Measurements from ENCODE around the gene LIPC. TPM values are rescaled to one million over a fixed set of nuclear protein-coding genes. Genes with fewer than 3 reads are reported as not detected.

Gene LIPC
- total and polyA plus RNA-seq, 12 donors: 0.22 to 1.3 (median 0.42) TPM; not detected in 1

DNA sequence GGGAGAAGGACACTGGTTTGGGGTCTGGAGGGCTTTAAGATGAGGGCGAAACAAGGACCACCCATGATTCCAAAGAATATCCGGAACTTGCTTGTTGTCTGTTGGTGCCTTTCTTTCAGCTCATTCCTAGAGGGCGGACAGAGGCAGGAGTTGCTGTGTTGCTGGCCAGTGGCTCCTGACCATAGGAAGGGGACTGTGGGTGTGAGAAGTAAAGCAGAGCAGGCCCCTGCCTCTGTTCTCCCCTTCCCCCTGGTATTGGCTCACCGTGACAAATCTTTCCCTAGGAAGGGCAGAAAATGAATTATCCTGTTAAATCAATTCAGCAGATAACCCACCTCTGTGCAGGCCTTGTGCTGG is 89.1 kb downstream of the LIPC start:
- no peaks in the 10 kb centered on the region for H3K27me3 ChIP-seq
- H3K36me3 ChIP-seq: no peaks in the 10 kb centered on the region
- DNase-seq (no peak), ATAC-seq (peak in 2 of 8 donors; percentile 18 to 25)
- TF ChIP-seq, protein P1, sequence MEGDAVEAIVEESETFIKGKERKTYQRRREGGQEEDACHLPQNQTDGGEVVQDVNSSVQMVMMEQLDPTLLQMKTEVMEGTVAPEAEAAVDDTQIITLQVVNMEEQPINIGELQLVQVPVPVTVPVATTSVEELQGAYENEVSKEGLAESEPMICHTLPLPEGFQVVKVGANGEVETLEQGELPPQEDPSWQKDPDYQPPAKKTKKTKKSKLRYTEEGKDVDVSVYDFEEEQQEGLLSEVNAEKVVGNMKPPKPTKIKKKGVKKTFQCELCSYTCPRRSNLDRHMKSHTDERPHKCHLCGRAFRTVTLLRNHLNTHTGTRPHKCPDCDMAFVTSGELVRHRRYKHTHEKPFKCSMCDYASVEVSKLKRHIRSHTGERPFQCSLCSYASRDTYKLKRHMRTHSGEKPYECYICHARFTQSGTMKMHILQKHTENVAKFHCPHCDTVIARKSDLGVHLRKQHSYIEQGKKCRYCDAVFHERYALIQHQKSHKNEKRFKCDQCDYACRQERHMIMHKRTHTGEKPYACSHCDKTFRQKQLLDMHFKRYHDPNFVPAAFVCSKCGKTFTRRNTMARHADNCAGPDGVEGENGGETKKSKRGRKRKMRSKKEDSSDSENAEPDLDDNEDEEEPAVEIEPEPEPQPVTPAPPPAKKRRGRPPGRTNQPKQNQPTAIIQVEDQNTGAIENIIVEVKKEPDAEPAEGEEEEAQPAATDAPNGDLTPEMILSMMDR (IDR thresholded peaks at IDR 0.05): no peak
- 61 to 77% methylated on average over 4 of the region's 4 CpGs for WGBS, 2 donors
- no peaks in the 10 kb centered on the region for H3K9me3 ChIP-seq
- intact Hi-C loops (cut with DNase I): loop anchor here in 2 of 10 donors (10.0 kb wide), 2 partner anchors 76 to 276 kb away; no protein-coding TSS in a partner anchor
- no peak overlapping the region for H3K4me3 ChIP-seq
- peaks cover 0 to 93% (median 40%) of the 10 kb centered on the region in 9 donors for H3K4me1 ChIP-seq
- peak overlapping the region in 7 of 10 donors; percentile 5 to 72 (median 45) for H3K27ac ChIP-seq

DNA sequence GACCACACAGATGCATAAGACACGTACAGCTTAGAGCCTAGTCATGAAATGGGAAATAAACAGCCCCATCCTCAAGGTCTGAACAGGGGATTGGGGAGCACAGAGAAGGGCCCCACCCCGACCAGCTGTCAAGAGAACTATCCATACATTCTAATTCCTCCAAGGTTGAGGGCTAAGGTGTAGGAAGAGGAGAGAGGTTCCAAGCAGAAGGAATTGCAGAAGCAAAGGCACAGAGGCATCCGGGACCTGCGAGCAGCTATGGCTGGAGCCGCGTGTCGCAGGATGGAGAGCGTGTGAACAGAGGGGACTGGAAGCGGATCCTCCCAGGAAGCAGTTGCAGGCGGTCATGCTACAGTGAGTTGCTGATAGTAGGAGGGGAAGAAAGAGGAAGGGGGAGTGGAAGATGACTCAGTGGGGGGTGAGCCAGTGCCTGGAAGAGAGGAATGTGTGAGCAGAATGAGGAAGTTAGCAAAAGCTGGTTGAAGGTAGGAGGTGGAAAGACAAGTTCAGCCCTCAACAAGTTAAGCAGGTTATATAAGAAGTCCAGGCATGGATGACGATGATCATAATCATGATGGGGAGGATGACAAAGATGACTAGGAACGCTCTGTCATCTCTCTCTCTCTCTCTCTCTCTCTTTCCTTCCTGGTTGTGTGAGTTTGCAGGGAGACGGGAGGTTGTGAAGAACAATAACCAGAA is 89.7 kb downstream of the LIPC start:
- TF ChIP-seq, protein P1 (IDR thresholded peaks at IDR 0.05): no peak
- Histone ChIP-seq H3K27ac (peak overlapping the region in 7 of 10 donors; percentile 5 to 72 (median 45)), H3K27me3 (no peaks in the 10 kb centered on the region), H3K4me3 (no peak overlapping the region), H3K9me3 (no peaks in the 10 kb centered on the region), H3K4me1 (peaks cover 0 to 96% (median 44%) of the 10 kb centered on the region in 9 donors), H3K36me3 (no peaks in the 10 kb centered on the region)
- peak; percentile 33 to 38 for DNase-seq
- intact Hi-C loops (cut with DNase I): loop anchor here in 2 of 10 donors (10.0 kb wide), 2 partner anchors 77 to 277 kb away; no protein-coding TSS in a partner anchor
- WGBS, 2 donors: 61 to 72% methylated on average over 13 of the region's 13 CpGs
- peak in 5 of 8 donors; percentile 5 to 66 (median 52) for ATAC-seq

DNA sequence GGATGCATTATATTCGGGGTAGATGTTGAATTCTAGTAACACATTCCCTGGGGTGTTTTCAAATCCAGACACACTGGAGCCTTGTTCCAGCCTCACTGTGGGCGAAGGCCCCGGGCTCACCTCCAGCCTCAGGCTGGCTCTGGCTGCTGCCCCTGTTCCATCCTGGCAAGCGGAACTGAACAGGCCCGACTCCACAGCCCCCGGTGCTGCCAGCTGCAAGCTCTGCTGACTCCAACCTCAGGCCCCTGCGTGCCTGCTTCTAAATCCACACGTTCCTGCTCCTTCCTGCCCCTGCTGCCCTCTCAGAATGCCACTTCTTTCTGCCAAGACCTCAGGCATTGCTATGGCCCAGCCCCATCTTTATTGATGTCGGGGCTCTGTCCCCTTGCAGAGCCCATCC is 90.6 kb downstream of the LIPC start:
- DNase-seq (peak in 1 of 2 donors; percentile 63), ATAC-seq (peak; percentile 26 to 79 (median 53))
- TF ChIP-seq, protein P1 (IDR thresholded peaks at IDR 0.05): no peak
- Histone ChIP-seq H3K4me1 (peaks cover 0 to 100% (median 44%) of the 10 kb centered on the region in 9 donors), H3K9me3 (no peaks in the 10 kb centered on the region), H3K4me3 (no peak overlapping the region), H3K27me3 (no peaks in the 10 kb centered on the region), H3K36me3 (no peaks in the 10 kb centered on the region), H3K27ac (peak overlapping the region in 9 of 10 donors; percentile 35 to 74 (median 59))
- WGBS, 2 donors: 63 to 68% methylated on average over 9 of the region's 9 CpGs
- intact Hi-C loops (cut with DNase I): loop anchor here in 2 of 10 donors (10.0 kb wide), 2 partner anchors 78 to 278 kb away; no protein-coding TSS in a partner anchor

DNA sequence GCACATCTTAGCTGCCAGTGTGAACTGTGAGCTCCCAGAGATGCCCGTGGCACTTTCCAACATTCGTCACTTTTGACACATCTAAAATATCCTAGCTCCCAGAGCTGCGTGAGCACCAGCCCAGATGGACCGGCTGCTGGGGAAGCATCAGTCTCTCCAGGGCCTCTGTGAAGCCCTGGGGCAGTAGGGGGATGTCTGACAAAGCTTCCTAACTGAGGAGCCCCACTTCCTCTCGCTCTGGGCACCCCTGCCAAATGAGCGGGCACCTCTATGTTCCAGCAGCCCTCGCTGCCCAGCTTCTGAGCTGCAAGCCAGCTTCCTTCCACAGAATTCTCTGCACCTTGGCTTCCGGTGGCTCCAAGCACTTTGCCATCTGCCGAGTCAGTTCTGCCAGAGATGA is 91.1 kb downstream of the LIPC start:
- H3K4me3 ChIP-seq: no peak overlapping the region
- peak overlapping the region; percentile 17 to 74 (median 59) for H3K27ac ChIP-seq
- no peaks in the 10 kb centered on the region for H3K9me3 ChIP-seq
- no peaks in the 10 kb centered on the region for H3K27me3 ChIP-seq
- H3K36me3 ChIP-seq: no peaks in the 10 kb centered on the region
- ATAC-seq (peak in 4 of 8 donors; percentile 15 to 49 (median 35)), DNase-seq (no peak)
- TF ChIP-seq, protein P1 (IDR thresholded peaks at IDR 0.05): no peak
- WGBS, 2 donors: 57 to 68% methylated on average over 9 of the region's 9 CpGs
- peaks cover 0 to 97% (median 43%) of the 10 kb centered on the region in 9 donors for H3K4me1 ChIP-seq
- intact Hi-C loops (cut with DNase I): loop anchor here in 2 of 10 donors (10.0 kb wide), 2 partner anchors 78 to 278 kb away; no protein-coding TSS in a partner anchor

Data from heart right ventricle (tissue), 16 donors.